ENCODE data around the gene EZR.

DNA sequence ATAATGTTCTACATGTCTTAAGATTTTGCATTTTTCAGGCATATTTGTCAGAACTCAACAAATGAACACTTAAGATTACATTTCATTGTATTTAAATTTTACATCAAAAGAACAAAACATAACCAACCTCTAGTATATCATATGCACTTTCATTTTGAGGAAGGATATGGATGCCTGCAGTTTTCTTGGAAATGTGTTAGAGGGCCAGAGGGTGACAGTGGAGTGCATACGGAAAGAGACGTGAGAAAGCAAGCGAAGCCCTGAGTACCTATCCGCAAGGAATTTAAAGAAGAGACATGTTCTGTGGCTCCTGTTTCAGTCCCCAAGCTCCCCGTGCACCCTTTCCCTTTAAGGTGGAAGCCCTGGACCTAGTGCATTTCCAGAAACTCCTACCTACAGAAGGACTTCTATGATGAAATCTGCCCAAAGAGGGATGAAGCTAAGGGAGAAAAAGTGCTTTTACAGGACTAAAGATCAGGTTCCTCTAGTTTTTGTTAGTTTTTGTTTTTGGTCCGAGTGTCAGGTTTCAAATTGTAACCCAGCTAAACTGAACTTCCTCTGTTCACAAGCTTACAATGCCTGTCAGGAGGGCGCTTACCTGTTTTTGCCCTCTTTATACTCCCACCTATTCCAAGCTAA lies 38.8 kb downstream of the EZR start:
- TF ChIP-seq, protein P1, sequence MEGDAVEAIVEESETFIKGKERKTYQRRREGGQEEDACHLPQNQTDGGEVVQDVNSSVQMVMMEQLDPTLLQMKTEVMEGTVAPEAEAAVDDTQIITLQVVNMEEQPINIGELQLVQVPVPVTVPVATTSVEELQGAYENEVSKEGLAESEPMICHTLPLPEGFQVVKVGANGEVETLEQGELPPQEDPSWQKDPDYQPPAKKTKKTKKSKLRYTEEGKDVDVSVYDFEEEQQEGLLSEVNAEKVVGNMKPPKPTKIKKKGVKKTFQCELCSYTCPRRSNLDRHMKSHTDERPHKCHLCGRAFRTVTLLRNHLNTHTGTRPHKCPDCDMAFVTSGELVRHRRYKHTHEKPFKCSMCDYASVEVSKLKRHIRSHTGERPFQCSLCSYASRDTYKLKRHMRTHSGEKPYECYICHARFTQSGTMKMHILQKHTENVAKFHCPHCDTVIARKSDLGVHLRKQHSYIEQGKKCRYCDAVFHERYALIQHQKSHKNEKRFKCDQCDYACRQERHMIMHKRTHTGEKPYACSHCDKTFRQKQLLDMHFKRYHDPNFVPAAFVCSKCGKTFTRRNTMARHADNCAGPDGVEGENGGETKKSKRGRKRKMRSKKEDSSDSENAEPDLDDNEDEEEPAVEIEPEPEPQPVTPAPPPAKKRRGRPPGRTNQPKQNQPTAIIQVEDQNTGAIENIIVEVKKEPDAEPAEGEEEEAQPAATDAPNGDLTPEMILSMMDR (IDR thresholded peaks at IDR 0.05), result no peak
- no peak for TF ChIP-seq POLR2AphosphoS5 (IDR thresholded peaks at IDR 0.05)

Data from breast epithelium (tissue), 3 donors.